WTC11 (cell line): ENCODE results near the gene ABLIM2. TPM values are rescaled to one million over a fixed set of nuclear protein-coding genes. Genes with fewer than 3 reads are reported as not detected.
A peak's percentile ranks its signal among the peaks of the same experiment; 100 is the strongest.

ENCODE experiments used
- ATAC-seq: fragments of 200-7000 bp; cut with Tn5 transposase; 2 replicates; pipeline ENCODE4 v1.10.0; 2021; ENCODE audit warnings: mild to moderate bottlenecking, moderate library complexity
- CTCF ChIA-PET: fragments of 300-600 bp; sonication (Branson Sonifier 250); formaldehyde crosslinking; loops from one replicate; lab custom pipeline; 2021; ENCODE audit warnings: antibody characterized with exemption; lab: Charles Lee
- POLR2A ChIA-PET: fragments of 350-600 bp; sonication (Branson Sonifier 250); formaldehyde crosslinking; loops from one replicate; lab custom pipeline; 2021; ENCODE audit warnings: antibody characterized with exemption; lab: Charles Lee
- DNase-seq: peaks from one replicate; pipeline ENCODE4 v3.0.0; 2021; ENCODE audit warnings: low spot score
- H3K27ac Mint-ChIP-seq: 2 replicates; pipeline ENCODE4 v1.8.0; 2021; ENCODE audit warnings: mixed read lengths
- H3K27me3 Mint-ChIP-seq: 2 replicates; pipeline ENCODE4 v1.8.0; 2021; ENCODE audit warnings: low read depth, mild to moderate bottlenecking, moderate library complexity, mixed read lengths
- H3K36me3 Mint-ChIP-seq: 2 replicates; pipeline ENCODE4 v1.8.0; 2021; ENCODE audit warnings: mixed read lengths
- H3K4me1 Mint-ChIP-seq: 2 replicates; pipeline ENCODE4 v1.8.0; 2022; ENCODE audit warnings: mixed read lengths
- H3K4me3 Mint-ChIP-seq: 2 replicates; pipeline ENCODE4 v1.8.0; 2021; ENCODE audit warnings: mild to moderate bottlenecking, moderate library complexity, mixed read lengths
- H3K9me3 Mint-ChIP-seq: 2 replicates; pipeline ENCODE4 v1.8.0; 2021; ENCODE audit warnings: mixed read lengths
- ELF4 ChIP-seq: sonication (generic); formaldehyde crosslinking; IDR thresholded peaks from 2 replicates; pipeline ENCODE4 v1.8.1; 2022; ENCODE audit warnings: low read depth, mild to moderate bottlenecking, moderate library complexity, missing genetic modification reagents
- GTF2I ChIP-seq: fragments of 250-450 bp; sonication (Bioruptor Pico); conservative IDR thresholded peaks from 2 replicates; pipeline ENCODE4 v1.4.0; 2021; ENCODE audit warnings: mild to moderate bottlenecking
- HMGA2 ChIP-seq: fragments of 250-450 bp; sonication (Bioruptor Pico); IDR thresholded peaks from 2 replicates; pipeline ENCODE4 v1.4.0; 2021; ENCODE audit warnings: mild to moderate bottlenecking, moderate library complexity
- JAZF1 ChIP-seq: fragments of 250-450 bp; sonication (Bioruptor Pico); IDR thresholded peaks from 2 replicates; pipeline ENCODE4 v1.9.0; 2021; ENCODE audit warnings: moderate library complexity, mild to moderate bottlenecking, inconsistent platforms
- OVOL2 ChIP-seq: fragments of 250-450 bp; sonication (Bioruptor Pico); IDR thresholded peaks from 2 replicates; pipeline ENCODE4 v1.9.0; 2021; ENCODE audit warnings: mild to moderate bottlenecking, borderline replicate concordance
- total RNA-seq: library from RNA; stranded (reverse); gene quantifications from 3 replicates; pipeline ENCODE4 v1.2.3, GENCODE V29; 2021
- TF ChIP-seq, protein P1 (sequence below): sonication (generic); formaldehyde crosslinking; IDR thresholded peaks from 2 replicates; pipeline ENCODE4 v1.8.1; 2022; ENCODE audit warnings: low read depth, missing genetic modification reagents, borderline replicate concordance
- TF ChIP-seq, protein P2 (sequence below): sonication (generic); formaldehyde crosslinking; IDR thresholded peaks from 2 replicates; pipeline ENCODE4 v1.8.0; 2022; ENCODE audit warnings: missing genetic modification reagents
- TF ChIP-seq, protein P3 (sequence below): fragments of 250-450 bp; sonication (Bioruptor Pico); IDR thresholded peaks from 2 replicates; pipeline ENCODE4 v1.9.0; 2021; ENCODE audit warnings: mild to moderate bottlenecking, borderline replicate concordance
- TF ChIP-seq, protein P4 (sequence below): sonication (generic); formaldehyde crosslinking; IDR thresholded peaks from 2 replicates; pipeline ENCODE4 v1.8.0; 2022; ENCODE audit warnings: mild to moderate bottlenecking, missing genetic modification reagents
- TF ChIP-seq, protein P5 (sequence below): sonication (generic); formaldehyde crosslinking; IDR thresholded peaks from 2 replicates; pipeline ENCODE4 v1.8.0; 2022; ENCODE audit warnings: mild to moderate bottlenecking, missing genetic modification reagents

ABLIM2 gene
- total RNA-seq, 1 experiment from 2014 or later: 2.6 TPM

DNA sequence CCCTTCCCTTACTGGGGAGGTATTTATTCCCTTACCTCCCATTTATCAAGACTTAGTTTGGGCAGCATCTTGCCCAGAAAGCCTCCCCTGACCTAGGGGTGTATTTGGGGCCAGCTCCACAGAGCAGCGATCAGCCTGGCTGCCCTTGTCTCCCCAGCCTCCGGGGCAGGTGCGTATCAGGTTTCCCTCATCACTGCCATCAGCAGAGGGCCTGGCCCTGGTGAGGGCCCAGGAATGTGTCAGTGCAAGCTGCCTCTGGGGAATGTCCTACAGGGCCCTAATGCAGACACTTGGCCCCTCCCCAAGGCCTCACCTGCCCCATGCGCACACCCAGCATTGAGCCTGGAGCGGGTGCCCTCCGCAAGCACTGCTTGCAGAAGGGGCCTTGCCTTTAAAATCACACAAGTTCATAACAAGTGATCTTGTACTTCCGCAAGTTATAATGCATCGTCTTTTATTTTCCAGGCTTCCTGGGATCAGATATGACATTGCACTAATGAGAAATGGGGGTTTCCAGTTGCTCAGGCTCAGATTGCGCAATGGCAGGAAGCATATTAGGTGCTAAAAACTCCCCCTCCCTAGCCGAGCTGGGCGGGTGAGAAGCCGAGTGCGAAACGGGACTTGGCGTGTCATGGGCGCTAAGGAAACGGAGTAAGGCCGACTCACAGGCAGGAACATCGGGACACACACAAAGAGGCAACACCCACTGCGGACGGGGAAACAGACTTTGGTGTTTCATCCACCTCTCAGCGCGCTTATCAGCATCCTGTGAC, 193.5 kb downstream of the ABLIM2 start:
- Mint-ChIP-seq H3K4me3 (no peak overlapping the region), H3K27me3 (no peaks in the 10 kb centered on the region), H3K9me3 (no peaks in the 10 kb centered on the region), H3K36me3 (no peaks in the 10 kb centered on the region), H3K27ac (no peak overlapping the region), H3K4me1 (peaks cover 30% of the 10 kb centered on the region)
- CTCF ChIA-PET: interaction anchor here (0.5 to 1.4 kb wide), 2 partner anchors 119 to 291 kb away, joined by 5 to 7 read pairs; no protein-coding TSS in a partner anchor
- TF ChIP-seq ELF4 (no peak), OVOL2 (CRISPR knock-in tag) (no peak), HMGA2 (CRISPR knock-in tag) (no peak), GTF2I (CRISPR knock-in tag) (no peak)
- TF ChIP-seq, protein P1, sequence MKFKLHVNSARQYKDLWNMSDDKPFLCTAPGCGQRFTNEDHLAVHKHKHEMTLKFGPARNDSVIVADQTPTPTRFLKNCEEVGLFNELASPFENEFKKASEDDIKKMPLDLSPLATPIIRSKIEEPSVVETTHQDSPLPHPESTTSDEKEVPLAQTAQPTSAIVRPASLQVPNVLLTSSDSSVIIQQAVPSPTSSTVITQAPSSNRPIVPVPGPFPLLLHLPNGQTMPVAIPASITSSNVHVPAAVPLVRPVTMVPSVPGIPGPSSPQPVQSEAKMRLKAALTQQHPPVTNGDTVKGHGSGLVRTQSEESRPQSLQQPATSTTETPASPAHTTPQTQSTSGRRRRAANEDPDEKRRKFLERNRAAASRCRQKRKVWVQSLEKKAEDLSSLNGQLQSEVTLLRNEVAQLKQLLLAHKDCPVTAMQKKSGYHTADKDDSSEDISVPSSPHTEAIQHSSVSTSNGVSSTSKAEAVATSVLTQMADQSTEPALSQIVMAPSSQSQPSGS (CRISPR knock-in tag): no peak
- TF ChIP-seq, protein P2, sequence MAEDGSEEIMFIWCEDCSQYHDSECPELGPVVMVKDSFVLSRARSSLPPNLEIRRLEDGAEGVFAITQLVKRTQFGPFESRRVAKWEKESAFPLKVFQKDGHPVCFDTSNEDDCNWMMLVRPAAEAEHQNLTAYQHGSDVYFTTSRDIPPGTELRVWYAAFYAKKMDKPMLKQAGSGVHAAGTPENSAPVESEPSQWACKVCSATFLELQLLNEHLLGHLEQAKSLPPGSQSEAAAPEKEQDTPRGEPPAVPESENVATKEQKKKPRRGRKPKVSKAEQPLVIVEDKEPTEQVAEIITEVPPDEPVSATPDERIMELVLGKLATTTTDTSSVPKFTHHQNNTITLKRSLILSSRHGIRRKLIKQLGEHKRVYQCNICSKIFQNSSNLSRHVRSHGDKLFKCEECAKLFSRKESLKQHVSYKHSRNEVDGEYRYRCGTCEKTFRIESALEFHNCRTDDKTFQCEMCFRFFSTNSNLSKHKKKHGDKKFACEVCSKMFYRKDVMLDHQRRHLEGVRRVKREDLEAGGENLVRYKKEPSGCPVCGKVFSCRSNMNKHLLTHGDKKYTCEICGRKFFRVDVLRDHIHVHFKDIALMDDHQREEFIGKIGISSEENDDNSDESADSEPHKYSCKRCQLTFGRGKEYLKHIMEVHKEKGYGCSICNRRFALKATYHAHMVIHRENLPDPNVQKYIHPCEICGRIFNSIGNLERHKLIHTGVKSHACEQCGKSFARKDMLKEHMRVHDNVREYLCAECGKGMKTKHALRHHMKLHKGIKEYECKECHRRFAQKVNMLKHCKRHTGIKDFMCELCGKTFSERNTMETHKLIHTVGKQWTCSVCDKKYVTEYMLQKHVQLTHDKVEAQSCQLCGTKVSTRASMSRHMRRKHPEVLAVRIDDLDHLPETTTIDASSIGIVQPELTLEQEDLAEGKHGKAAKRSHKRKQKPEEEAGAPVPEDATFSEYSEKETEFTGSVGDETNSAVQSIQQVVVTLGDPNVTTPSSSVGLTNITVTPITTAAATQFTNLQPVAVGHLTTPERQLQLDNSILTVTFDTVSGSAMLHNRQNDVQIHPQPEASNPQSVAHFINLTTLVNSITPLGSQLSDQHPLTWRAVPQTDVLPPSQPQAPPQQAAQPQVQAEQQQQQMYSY (CRISPR knock-in tag): no peak
- POLR2A ChIA-PET: no interaction called here
- no peak for DNase-seq
- peak; percentile 78 for ATAC-seq

DNA sequence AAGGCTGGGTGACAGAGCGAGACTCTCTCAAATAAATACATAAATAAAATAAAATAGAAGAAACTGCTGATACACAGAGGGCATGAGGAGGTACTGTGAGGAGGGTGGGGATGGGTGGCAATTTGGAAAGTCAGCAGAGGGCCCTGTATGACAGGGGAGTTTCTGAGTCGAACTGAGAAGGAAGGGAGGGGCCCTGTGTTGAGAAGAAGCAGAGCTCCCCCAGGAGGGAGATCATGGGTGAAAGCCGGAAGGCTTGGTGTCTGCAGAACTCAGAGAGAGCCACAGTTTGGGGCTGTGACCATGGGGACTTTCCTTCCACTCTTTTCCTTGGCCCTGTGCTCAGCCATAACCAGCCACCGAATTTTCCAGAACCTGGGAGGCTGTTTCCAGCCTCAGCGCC, 194.2 kb downstream of the ABLIM2 start:
- H3K4me1 Mint-ChIP-seq: peaks cover 24% of the 10 kb centered on the region

More for the DNA sequence above, 194.2 kb downstream of the ABLIM2 start:
- no peaks in the 10 kb centered on the region for H3K9me3 Mint-ChIP-seq
- TF ChIP-seq JAZF1 (CRISPR knock-in tag): no peak
- TF ChIP-seq, protein P3, sequence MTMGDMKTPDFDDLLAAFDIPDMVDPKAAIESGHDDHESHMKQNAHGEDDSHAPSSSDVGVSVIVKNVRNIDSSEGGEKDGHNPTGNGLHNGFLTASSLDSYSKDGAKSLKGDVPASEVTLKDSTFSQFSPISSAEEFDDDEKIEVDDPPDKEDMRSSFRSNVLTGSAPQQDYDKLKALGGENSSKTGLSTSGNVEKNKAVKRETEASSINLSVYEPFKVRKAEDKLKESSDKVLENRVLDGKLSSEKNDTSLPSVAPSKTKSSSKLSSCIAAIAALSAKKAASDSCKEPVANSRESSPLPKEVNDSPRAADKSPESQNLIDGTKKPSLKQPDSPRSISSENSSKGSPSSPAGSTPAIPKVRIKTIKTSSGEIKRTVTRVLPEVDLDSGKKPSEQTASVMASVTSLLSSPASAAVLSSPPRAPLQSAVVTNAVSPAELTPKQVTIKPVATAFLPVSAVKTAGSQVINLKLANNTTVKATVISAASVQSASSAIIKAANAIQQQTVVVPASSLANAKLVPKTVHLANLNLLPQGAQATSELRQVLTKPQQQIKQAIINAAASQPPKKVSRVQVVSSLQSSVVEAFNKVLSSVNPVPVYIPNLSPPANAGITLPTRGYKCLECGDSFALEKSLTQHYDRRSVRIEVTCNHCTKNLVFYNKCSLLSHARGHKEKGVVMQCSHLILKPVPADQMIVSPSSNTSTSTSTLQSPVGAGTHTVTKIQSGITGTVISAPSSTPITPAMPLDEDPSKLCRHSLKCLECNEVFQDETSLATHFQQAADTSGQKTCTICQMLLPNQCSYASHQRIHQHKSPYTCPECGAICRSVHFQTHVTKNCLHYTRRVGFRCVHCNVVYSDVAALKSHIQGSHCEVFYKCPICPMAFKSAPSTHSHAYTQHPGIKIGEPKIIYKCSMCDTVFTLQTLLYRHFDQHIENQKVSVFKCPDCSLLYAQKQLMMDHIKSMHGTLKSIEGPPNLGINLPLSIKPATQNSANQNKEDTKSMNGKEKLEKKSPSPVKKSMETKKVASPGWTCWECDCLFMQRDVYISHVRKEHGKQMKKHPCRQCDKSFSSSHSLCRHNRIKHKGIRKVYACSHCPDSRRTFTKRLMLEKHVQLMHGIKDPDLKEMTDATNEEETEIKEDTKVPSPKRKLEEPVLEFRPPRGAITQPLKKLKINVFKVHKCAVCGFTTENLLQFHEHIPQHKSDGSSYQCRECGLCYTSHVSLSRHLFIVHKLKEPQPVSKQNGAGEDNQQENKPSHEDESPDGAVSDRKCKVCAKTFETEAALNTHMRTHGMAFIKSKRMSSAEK (CRISPR knock-in tag): no peak
- TF ChIP-seq, protein P4, sequence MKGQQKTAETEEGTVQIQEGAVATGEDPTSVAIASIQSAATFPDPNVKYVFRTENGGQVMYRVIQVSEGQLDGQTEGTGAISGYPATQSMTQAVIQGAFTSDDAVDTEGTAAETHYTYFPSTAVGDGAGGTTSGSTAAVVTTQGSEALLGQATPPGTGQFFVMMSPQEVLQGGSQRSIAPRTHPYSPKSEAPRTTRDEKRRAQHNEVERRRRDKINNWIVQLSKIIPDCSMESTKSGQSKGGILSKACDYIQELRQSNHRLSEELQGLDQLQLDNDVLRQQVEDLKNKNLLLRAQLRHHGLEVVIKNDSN (CRISPR knock-in tag): no peak
- TF ChIP-seq, protein P5, sequence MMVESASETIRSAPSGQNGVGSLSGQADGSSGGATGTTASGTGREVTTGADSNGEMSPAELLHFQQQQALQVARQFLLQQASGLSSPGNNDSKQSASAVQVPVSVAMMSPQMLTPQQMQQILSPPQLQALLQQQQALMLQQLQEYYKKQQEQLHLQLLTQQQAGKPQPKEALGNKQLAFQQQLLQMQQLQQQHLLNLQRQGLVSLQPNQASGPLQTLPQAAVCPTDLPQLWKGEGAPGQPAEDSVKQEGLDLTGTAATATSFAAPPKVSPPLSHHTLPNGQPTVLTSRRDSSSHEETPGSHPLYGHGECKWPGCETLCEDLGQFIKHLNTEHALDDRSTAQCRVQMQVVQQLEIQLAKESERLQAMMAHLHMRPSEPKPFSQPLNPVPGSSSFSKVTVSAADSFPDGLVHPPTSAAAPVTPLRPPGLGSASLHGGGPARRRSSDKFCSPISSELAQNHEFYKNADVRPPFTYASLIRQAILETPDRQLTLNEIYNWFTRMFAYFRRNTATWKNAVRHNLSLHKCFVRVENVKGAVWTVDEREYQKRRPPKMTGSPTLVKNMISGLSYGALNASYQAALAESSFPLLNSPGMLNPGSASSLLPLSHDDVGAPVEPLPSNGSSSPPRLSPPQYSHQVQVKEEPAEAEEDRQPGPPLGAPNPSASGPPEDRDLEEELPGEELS (CRISPR knock-in tag): no peak
- TF ChIP-seq, all 79 proteins: peak for 0
- H3K27ac Mint-ChIP-seq: no peak overlapping the region
- H3K27me3 Mint-ChIP-seq: no peaks in the 10 kb centered on the region
- H3K36me3 Mint-ChIP-seq: no peaks in the 10 kb centered on the region
- ATAC-seq: no peak
- CTCF ChIA-PET: interaction anchor here (1.4 kb wide), 1 partner anchor 119 kb away, joined by 5 read pairs; no protein-coding TSS in a partner anchor
- DNase-seq: no peak
- H3K4me3 Mint-ChIP-seq: no peak overlapping the region
- POLR2A ChIA-PET: no interaction called here
